HG03378 (cell line): Measurements from ENCODE around the gene TIE1.

Experiments used
- ATAC-seq: cut with Tn5 transposase; IDR thresholded peaks from one replicate; pipeline ENCODE4 v1.9.1; 2021; ENCODE audit warnings: mild to moderate bottlenecking, moderate library complexity; ENCODE audit not compliant: unreplicated experiment

The TIE1 gene

GRCh38 chr1:43300378-43301094 is at the start of gene TIE1:
TIE1 (plus strand) TSS chr1:43300982; CDS start chr1:43301072, 90 bp downstream.
- ATAC-seq, result no peak

GRCh38 chr1:43251024-43251423 is 49.8 kb upstream of the TIE1 start:
- no peak for ATAC-seq

DNA sequence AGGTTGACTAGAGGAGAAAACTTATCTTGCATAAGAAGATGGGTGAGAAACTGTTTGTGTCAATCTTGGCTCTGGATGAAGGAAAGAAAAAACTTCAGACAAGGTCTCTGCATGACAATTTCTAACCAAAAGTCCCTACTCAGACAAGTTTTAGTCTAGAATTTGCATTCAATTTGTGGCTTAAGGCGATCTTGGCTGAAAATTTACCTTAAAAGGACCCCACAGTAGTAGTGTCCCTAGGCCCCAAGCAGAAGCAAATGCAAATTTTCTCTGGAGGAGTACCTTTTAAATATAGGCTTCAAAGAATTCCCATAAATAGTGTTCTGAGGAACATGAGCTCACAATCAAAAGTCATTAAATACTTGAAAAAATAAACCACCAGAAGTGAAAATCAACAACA is 48.6 kb upstream of the TIE1 start:
- no peak for ATAC-seq

- no peak for ATAC-seq
Measured at GRCh38 chr1:43253173-43253572, 47.6 kb upstream of the TIE1 start.

- no peak for ATAC-seq
Measured at GRCh38 chr1:43253876-43254275, 46.9 kb upstream of the TIE1 start.

GRCh38 chr1:43255438-43256210 is 45.2 kb upstream of the TIE1 start:
- ATAC-seq, result no peak

DNA sequence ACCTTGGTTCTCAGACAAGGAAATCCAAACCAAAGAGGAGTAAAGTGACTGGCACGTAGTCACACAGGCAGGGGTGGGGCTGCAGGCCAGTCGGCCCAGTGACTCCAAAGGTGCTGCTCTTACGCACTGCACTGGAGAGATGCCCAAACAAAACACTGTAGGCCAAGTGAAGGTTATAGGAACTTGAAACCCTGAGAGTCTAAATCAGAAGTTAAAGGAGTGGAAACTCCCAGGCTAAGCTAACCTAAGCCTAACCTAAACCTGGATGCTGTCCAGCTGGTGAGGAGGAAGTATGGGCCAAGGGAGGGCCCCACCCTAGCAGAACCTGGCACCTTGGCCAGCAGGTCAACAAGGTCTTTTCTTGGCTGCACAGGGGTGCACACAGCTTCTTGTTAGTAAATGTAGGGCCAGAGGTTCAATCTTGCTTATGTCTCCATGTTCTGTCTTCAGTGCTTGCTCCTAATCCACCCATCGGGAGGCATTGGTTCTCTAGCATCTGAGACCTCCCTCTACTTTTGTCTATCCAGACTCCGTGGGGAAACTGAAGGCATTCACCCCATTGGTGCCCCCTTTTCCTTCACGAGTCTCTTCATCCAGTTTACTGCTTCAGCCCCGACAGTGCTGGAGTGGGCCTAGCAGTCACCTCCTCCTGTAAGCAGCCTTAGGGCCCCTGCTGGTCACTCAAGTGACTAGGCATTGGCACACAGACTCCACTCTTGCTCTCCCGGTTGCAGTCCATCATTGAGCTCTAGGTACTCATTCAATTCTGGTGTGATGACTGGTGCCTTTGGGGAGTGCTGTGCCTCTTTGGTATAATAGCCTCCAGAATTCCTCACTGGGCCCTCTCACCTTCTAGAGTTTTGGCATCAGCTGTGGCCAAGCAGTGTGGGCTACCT is 43.9 kb upstream of the TIE1 start:
- ATAC-seq, result no peak

DNA sequence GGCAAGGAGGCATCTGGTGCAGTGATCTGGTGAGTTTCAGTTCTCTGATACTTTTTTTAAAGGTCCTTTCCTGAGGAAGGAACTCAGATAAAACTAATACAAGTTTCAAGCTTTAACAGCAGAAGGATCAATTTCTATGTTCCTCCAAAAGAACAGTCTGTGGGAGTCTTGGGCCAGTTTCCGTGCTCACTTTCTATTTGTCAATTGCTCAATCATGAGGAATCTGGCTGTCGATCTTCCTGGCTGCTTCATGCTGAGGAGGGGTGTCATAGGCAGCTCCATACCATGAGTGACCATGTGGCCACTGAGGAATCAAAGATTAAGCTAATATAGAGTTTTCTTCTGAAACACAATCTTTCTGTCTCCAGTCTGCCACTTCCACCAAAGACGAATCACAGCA is 42.4 kb upstream of the TIE1 start:
- ATAC-seq, result no peak

- ATAC-seq, result no peak
Measured at GRCh38 chr1:43265431-43265830, 35.4 kb upstream of the TIE1 start.

GRCh38 chr1:43266881-43267280 is 33.9 kb upstream of the TIE1 start:
- ATAC-seq, result no peak

- ATAC-seq, result no peak
Measured at GRCh38 chr1:43267291-43267805, 33.4 kb upstream of the TIE1 start.

GRCh38 chr1:43267818-43268425 is 32.9 kb upstream of the TIE1 start:
- no peak for ATAC-seq

- no peak for ATAC-seq
Measured at GRCh38 chr1:43269627-43270375, 31.0 kb upstream of the TIE1 start, which contains the start of gene TMEM125. TMEM125 (plus strand) TSS chr1:43269983; CDS start chr1:43272723, 2,740 bp downstream.

DNA sequence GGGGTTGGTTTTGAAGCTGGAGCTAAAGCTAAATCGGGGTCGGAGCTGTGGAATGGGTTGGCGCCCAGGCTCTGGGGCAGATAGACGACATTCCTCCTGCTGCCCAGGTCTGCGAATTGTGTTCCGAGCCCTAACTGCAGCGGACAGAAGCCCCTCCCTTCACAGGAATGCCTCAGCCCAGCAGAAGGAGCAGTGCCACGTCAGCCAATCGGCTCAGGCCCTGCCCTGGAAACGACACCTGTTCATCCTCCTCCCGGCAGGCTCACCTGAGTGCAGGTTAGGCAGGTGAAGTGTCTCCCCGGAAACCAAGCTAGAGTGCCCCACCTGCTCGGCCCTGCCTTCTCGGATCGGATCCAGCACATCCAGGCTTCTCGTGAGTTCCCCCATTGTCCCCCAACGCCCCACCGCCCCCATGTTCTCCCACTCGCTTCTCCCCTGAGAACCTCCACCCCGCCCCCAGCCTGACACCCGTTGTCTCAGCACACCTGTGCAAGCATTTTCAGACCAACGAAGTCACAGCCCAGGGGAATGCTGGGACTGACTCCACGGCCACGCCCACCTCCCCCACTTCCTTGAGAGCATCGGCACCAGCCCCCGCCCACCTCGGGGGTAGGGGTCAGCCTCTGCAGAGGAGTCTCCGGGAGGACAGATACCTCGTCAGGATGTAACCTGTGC is 30.2 kb upstream of the TIE1 start:
- ATAC-seq, result no peak

DNA sequence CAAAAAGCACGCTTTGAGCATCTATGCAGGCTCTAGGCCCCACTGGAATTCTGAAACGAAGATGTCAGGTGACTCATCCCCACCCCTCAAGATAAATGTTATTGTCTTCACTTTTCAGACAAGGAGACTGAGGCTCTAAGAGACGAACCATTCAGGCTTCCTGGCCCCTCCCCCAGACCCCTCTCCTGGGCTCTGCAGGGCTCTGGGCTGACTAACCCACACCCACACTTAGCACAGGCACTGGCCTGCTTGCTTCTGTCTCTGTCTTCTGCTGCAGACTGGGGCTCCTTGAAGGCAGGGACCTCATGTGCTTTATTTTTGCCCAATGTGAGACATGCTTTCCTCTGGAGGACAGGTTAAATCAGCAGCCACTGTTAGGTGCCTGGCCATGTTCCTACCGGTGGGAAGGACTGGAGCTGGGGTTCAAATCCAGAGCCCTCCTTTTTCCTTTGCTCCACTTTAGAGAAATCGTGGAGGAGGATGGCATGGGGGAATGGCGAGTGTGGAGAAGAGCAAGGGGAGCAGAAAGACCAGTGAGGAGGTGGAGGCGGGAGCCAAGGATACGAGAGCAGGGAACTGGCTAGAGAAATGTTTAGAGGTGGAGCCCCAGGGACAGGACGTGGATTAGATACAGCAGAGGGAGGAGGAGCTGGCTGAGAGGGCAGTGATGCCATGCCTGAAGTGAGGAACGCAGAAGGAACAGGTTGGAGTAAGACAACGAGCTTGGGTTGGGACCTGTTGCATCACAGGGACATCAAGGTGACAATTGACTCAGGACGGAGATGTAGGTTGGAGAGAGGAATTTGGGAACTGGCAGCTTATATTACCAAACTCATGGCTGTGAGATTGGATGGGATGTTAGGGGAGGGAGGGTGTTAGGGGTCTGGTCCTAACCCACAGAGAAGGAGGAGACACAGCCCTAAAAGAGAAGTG is 29.3 kb upstream of the TIE1 start:
- no peak for ATAC-seq

GRCh38 chr1:43272161-43272560 is 28.6 kb upstream of the TIE1 start:
- no peak for ATAC-seq

GRCh38 chr1:43272576-43273571 is 27.9 kb upstream of the TIE1 start:
- ATAC-seq, result no peak
